GM12878 (cell line): ENCODE measurements around the gene DTX3. TPM values are rescaled to one million over a fixed set of nuclear protein-coding genes. Genes with fewer than 3 reads are reported as not detected.

Experiments
- ATAC-seq: fragments of 200-7000 bp; cut with Tn5 transposase; 3 replicates; pipeline ENCODE4 v1.9.1; 2020; ENCODE audit warnings: mild to moderate bottlenecking, moderate library complexity
- BruUV-seq: library from RNA; stranded (reverse); fragments of 400-500 nt; replicated peaks from 2 replicates; lab custom pipeline; 2021; lab: Mats Ljungman, UMichigan
- CTCF ChIA-PET: fragments of 300-600 bp; sonication (Branson Sonifier 250); formaldehyde crosslinking; extraction: SDS; loops from one replicate; lab custom pipeline; 2021; ENCODE audit warnings: inconsistent platforms; lab: Yijun Ruan, JAX
- POLR2A ChIA-PET: fragments of 350-600 bp; formaldehyde crosslinking; extraction: SDS; loops from one replicate; lab custom pipeline; 2021; ENCODE audit warnings: inconsistent platforms; lab: Charles Lee
- RAD21 ChIA-PET: fragments of 300-600 bp; sonication (Branson Sonifier 250); formaldehyde crosslinking; loops from one replicate; lab custom pipeline; 2023; ENCODE audit warnings: antibody characterized with exemption; ENCODE audit not compliant: unreplicated experiment; lab: Charles Lee
- SMC1A ChIA-PET: fragments of 300-600 bp; sonication (Branson Sonifier 250); formaldehyde crosslinking; loops from one replicate; lab custom pipeline; 2023; ENCODE audit not compliant: unreplicated experiment, uncharacterized antibody; lab: Charles Lee
- DNase-seq: peaks from one replicate; pipeline ENCODE4 v3.0.0-alpha.2; 2011; ENCODE audit warnings: low read depth, low spot score
- FAIRE-seq: peaks from 3 replicates; lab custom pipeline; 2011; peaks lifted over from hg19 to GRCh38; lab: Jason Lieb, UNC
- H2AFZ ChIP-seq: 2 replicates; pipeline ENCODE4 v1.6.0; 2011; ENCODE audit warnings: low read depth, low read length, control low read depth; ENCODE audit not compliant: control insufficient read depth
- H3K27ac ChIP-seq: 2 replicates; pipeline ENCODE4 v1.5.1; 2011; ENCODE audit warnings: control low read depth; ENCODE audit not compliant: control insufficient read depth, insufficient read depth
- H3K27me3 ChIP-seq, 2 experiments: replicated peaks in 1 of 2; 2 replicates each; pipeline versions ENCODE4 v1.6.0 to v1.6.1; 2011; ENCODE audit warnings: low read length in 1 of 2; ENCODE audit not compliant: control insufficient read depth in 2 of 2, insufficient read depth in 2 of 2
- H3K36me3 ChIP-seq, 2 experiments: 2 replicates each; pipeline ENCODE4 v1.5.1; 2011; ENCODE audit warnings: low read length in 1 of 2; ENCODE audit not compliant: control insufficient read depth in 2 of 2, insufficient read depth in 2 of 2
- H3K4me1 ChIP-seq: 2 replicates; pipeline ENCODE4 v1.6.1; 2011; ENCODE audit warnings: mild to moderate bottlenecking, low read length, moderate library complexity, mixed read lengths; ENCODE audit not compliant: control insufficient read depth, insufficient read depth
- H3K4me2 ChIP-seq: 2 replicates; pipeline ENCODE4 v1.6.0; 2011; ENCODE audit warnings: control low read depth; ENCODE audit not compliant: control insufficient read depth, insufficient read depth
- H3K4me3 ChIP-seq: fragments of 200-600 bp; sonication (generic); 2 replicates; pipeline ENCODE4 v1.5.1; 2016
- H3K79me2 ChIP-seq: 2 replicates; pipeline ENCODE4 v1.6.0; 2011; ENCODE audit warnings: low read length; ENCODE audit not compliant: control insufficient read depth, insufficient read depth
- H3K9ac ChIP-seq: 2 replicates; pipeline ENCODE4 v1.8.0; 2011; ENCODE audit warnings: low read length, control low read depth, mixed read lengths; ENCODE audit not compliant: control insufficient read depth, insufficient read depth
- H3K9me3 ChIP-seq: replicated peaks from 3 replicates; pipeline ENCODE4 v1.5.1; 2011; ENCODE audit warnings: mild to moderate bottlenecking, low read length; ENCODE audit not compliant: control insufficient read depth, insufficient read depth
- H4K20me1 ChIP-seq: 2 replicates; pipeline ENCODE4 v1.6.0; 2011; ENCODE audit not compliant: control insufficient read depth, insufficient read depth
- ASH2L ChIP-seq: fragments of 300-600, 200-600 bp; sonication (generic); IDR thresholded peaks from 2 replicates; pipeline ENCODE4 v1.6.1; 2017; ENCODE audit warnings: low read depth, mild to moderate bottlenecking, borderline replicate concordance
- BHLHE40 ChIP-seq, 2 experiments: fragments of 450-650 bp in 1 of 2; IDR thresholded peaks; 2 replicates each; pipeline ENCODE4 v1.6.1; 2011 to 2017; ENCODE audit warnings: low read depth in 2 of 2, borderline replicate concordance in 1 of 2, improper control_type of control experiment in 1 of 2, low read length in 1 of 2, mild to moderate bottlenecking in 1 of 2
- BRCA1 ChIP-seq: IDR thresholded peaks from 2 replicates; pipeline ENCODE4 v1.6.1; 2011; ENCODE audit warnings: low read depth, low read length, improper control_type of control experiment
- CEBPZ ChIP-seq: fragments of 150-350 bp; IDR thresholded peaks from 2 replicates; pipeline ENCODE4 v1.6.1; 2016; ENCODE audit warnings: low read depth, low read length
- ETV6 ChIP-seq, 2 experiments: fragments of 450-650 bp in 1 of 2; IDR thresholded peaks in 1 of 2; conservative IDR thresholded peaks in 1 of 2; 2 replicates each; pipeline ENCODE4 v1.6.1; 2014; ENCODE audit warnings: antibody characterized with exemption in 1 of 2, borderline replicate concordance in 1 of 2, low read depth in 1 of 2, mild to moderate bottlenecking in 1 of 2, moderate library complexity in 1 of 2
- FOXM1 ChIP-seq: IDR thresholded peaks from 2 replicates; pipeline ENCODE4 v1.6.1; 2012; ENCODE audit warnings: low read depth, mild to moderate bottlenecking, inconsistent platforms, low read length, moderate library complexity
- NFYA ChIP-seq: IDR thresholded peaks from 2 replicates; pipeline ENCODE4 v1.6.1; 2011; ENCODE audit warnings: low read depth, mild to moderate bottlenecking, low read length, improper control_type of control experiment, borderline replicate concordance
- ZBED1 ChIP-seq: IDR thresholded peaks from 2 replicates; pipeline ENCODE4 v1.6.1; 2016; ENCODE audit warnings: borderline replicate concordance
- WGBS: methylation state at CpG from one replicate; pipeline ENCODE4 v1.1.6; 2016; ENCODE audit warnings: low lambda C conversion rate; ENCODE audit not compliant: insufficient replicate concordance, insufficient coverage; ENCODE audit errors: missing lambda C conversion rate; 5-methylcytosine and 5-hydroxymethylcytosine counted together
- in situ Hi-C: fragments of 300-500 bp; cut with MboI; formaldehyde crosslinking; loops from 9 replicates; pipeline ENCODE4 v1.14.3; 2018; ENCODE audit warnings: mixed read lengths
- intact Hi-C: fragments of 100-400 bp; cut with micrococcal nuclease; formaldehyde crosslinking; loops from one replicate; pipeline ENCODE4 v1.14.2; 2022; ENCODE audit not compliant: unreplicated experiment
- polyA plus RNA-seq, 11 experiments: library from polyadenylated mRNA; depleted of rRNA in 4 of 11; unstranded in 6 of 11; stranded (reverse) in 5 of 11; fragments of >200 nt; fragmentation: Nextera tagmentation in 4 of 11; fragmentation: Illumina TruSeq in 1 of 11; extraction: Ambion mirVana in 4 of 11; extraction: Trizol in 1 of 11; gene quantifications; 1 replicate in 1 of 11; 2 replicates in 10 of 11; pipeline versions ENCODE4 v1.2.1 to v1.2.3, GENCODE V29; 2011 to 2016; ENCODE audit warnings: inconsistent platforms in 2 of 11, missing spikeins in 2 of 11, low read depth in 1 of 11
- total RNA-seq, 4 experiments: library from RNA; depleted of rRNA in 3 of 4; stranded (reverse); fragments of >200 nt in 3 of 4; fragmentation: Illumina TruSeq in 1 of 4; extraction: Trizol in 1 of 4; gene quantifications; 2 replicates each; pipeline versions ENCODE4 v1.2.1 to v1.2.3, GENCODE V29; 2013 to 2021

Gene DTX3
- total and polyA plus RNA-seq, 10 of the 15 experiments (the other 5 are each of a cell fraction or from before 2014, with no cell fraction given) = 1.1 to 13.6 (median 5.6) TPM

DNA sequence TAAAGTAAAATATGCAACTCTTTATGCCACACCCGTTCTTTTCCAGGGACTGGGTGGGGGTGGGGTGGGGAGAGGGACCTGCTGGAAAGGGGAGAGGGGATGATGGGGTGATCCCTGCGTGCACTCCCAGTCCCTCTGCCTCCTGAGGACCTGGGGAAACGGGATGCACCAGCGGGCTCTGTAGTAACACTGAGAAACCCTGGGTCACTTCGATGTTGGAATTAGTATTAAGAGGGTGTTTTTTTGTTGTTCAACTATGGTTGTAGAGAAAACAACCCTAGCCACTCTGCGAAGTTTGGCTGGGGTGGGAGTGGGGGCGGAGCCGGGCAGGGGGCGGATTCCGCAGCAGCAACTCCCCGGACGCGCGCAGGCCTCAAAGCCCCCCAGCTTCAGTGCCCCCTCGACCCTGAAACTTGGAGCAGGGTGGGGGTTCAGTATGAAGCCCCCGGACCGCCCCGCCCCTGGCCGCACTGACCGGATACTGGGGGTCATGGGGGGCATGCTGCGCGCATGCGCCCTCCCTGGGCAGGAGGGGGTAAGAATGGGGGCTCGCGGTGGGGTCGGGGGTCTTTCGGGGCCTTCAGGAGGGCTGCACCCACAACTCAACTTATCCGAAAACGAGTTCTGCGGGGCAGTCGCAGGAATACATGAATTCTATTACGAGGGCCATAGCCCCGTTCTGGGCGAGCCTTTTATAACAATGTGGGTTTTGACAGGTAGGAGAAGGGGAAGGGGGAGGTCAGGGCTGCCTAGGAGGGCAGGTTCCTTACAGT, 5.3 kb downstream of the DTX3 start:
- RAD21 ChIA-PET = interaction anchor here (0.6 kb wide), 1 partner anchor 31 kb away, joined by 4 read pairs; no protein-coding TSS in a partner anchor

More for the DNA sequence above, 5.3 kb downstream of the DTX3 start:
- TF ChIP-seq NFYA (no peak), ASH2L (no peak), ZBED1 (no peak), FOXM1 (no peak), BRCA1 (no peak), BHLHE40 (IDR thresholded peaks at IDR 0.05; ENCODE audit: borderline replicate concordance in 1 of 2, low read depth in 2 of 2, low read length in 1 of 2) (no peak), CEBPZ (no peak), ETV6 (conservative IDR thresholded peaks at IDR 0.05 in 1 of 2, IDR thresholded peaks at IDR 0.05 in 1 of 2; ENCODE audit: borderline replicate concordance in 1 of 2, low read depth in 1 of 2) (no peak)
- intact Hi-C loops = no loop called here
- Histone ChIP-seq H3K4me3 (no peak overlapping the region), H3K4me1 (peaks cover 10% of the 10 kb centered on the region), H4K20me1 (no peaks in the 10 kb centered on the region), H3K27ac (no peak overlapping the region), H3K4me2 (no peak overlapping the region), H3K9me3 (no peaks in the 10 kb centered on the region), H3K79me2 (no peaks in the 10 kb centered on the region), H3K9ac (no peak overlapping the region), H3K27me3 (no peaks in the 10 kb centered on the region), H3K36me3 (no peaks in the 10 kb centered on the region; a peak in 1 of 4 replicates), H2AFZ (no peak overlapping the region)
- CTCF ChIA-PET = no interaction called here
- BruUV-seq = no TSS peak
- FAIRE-seq (no peak), ATAC-seq (no peak), DNase-seq (no peak)
- POLR2A ChIA-PET = no interaction called here
- 52% methylated on average over 28 of the region's 34 CpGs for WGBS
- in situ Hi-C loops = no loop called here
- SMC1A ChIA-PET = no interaction called here
